GM12864 (cell line): Measurements from ENCODE around the gene EGLN2.

Source experiments
- DNase-seq: peaks from one replicate; pipeline ENCODE4 v3.0.0-alpha.2; 2011; ENCODE audit warnings: low read depth
- H3K4me3 ChIP-seq: 2 replicates; pipeline ENCODE4 v1.5.1; 2011; ENCODE audit warnings: mild to moderate bottlenecking, low read depth, low read length, control low read depth
- CTCF ChIP-seq: IDR thresholded peaks from 2 replicates; pipeline ENCODE4 v1.5.1; 2011; ENCODE audit warnings: low read depth, mild to moderate bottlenecking, moderate library complexity, low read length, control low read depth, inconsistent platforms; ENCODE audit errors: missing control alignments

EGLN2 gene

GRCh38 chr19:40803857-40804782 is 5.1 kb downstream of the EGLN2 start:
- TF ChIP-seq CTCF = no peak
- H3K4me3 ChIP-seq = no peak overlapping the region; the same call in 1 of the 2 replicates
- DNase-seq = peak; percentile 79

GRCh38 chr19:40804783-40805242 is 5.8 kb downstream of the EGLN2 start:
- DNase-seq = no peak
- no peak overlapping the region for H3K4me3 ChIP-seq

GRCh38 chr19:40805258-40805868 is 6.4 kb downstream of the EGLN2 start:
- no peak overlapping the region for H3K4me3 ChIP-seq
- DNase-seq = no peak
- TF ChIP-seq CTCF = no peak

More at GRCh38 chr19:40804783-40805242, 5.8 kb downstream of the EGLN2 start:
- TF ChIP-seq CTCF = no peak

GRCh38 chr19:40806423-40807146 is 7.6 kb downstream of the EGLN2 start:
- DNase-seq = no peak
- TF ChIP-seq CTCF = peak; percentile 92
- H3K4me3 ChIP-seq = no peak overlapping the region

- peak; percentile 34 for TF ChIP-seq CTCF
- DNase-seq = no peak
- H3K4me3 ChIP-seq = no peak overlapping the region
Measured at GRCh38 chr19:40807147-40808020, 8.4 kb downstream of the EGLN2 start.

GRCh38 chr19:40808021-40808325 is 9.0 kb downstream of the EGLN2 start:
- H3K4me3 ChIP-seq = no peak overlapping the region
- no peak for DNase-seq
- no peak for TF ChIP-seq CTCF
